Kidney tubule cell (primary cell): ENCODE measurements around the gene MEIOC.
"Not testable (repeated sequence)": the region's sequence is repeated elsewhere in the genome, so short reads cannot be mapped to it uniquely, and the experiment has no call there.

Experiments used
- DNase-seq: peaks from one replicate; pipeline ENCODE4 v3.0.0-alpha.2; 2018; ENCODE audit warnings: low spot score

The MEIOC gene

DNA sequence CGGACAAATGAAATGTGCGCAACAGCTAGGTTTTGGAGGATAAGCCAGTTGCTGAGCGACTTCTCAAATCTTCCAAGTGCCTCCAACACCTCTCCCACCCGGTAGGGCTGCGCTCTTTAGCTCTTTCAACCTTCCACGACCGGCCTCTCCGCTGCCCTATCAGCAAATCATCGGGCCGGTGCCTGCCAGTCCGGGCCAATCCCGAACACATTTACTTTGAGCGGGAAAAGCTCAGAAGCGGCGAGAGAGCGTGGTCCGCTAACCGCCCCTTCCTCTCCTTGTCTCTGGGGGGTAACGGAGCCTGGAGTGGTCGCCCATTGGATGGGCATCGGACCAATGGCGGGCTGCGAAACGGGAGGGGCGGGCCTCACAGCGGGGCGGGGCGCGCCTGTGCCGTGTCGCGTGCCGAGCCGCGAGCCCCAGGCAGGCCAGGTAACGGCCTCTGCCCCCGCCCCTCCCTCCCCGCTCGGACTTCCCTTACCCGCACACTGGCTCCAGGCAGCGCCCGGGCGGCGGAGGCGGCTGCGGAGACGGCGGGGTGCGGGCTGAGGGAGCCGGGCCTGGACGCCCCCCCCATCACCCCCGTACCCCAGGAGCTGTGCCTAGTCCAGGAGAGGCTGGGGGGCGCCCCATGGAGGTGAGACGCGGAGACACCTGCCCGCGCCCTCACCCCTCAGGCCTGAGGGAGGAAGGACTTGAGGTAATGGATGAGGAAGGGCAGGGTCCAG lies at the start of gene MEIOC:
MEIOC (plus strand) TSS at position 486 of the 728 bp plus-strand sequence; CDS start at position 632, 146 bp downstream.
- DNase-seq = peak; percentile 22

DNA sequence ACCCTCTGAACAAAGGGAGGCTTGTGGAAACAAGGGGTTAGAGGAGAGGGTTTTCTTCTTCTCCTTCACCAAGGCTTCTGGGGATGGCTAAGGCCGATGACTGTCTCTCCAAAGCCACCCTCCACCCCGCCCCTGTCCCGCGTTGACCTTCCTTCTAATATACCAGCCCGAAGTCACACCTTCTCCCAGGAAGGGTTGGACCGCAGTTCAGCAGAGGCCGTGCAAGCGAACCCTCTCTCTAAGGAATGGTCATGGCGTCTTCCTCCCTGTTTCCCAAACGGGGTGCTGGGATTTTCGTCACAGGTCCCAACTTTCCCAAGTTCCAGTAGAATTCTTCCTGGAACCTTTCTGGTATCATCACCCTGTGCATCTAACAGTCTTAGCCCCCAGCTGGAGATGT lies 49.6 kb upstream of the MEIOC start:
- no peak for DNase-seq

DNA sequence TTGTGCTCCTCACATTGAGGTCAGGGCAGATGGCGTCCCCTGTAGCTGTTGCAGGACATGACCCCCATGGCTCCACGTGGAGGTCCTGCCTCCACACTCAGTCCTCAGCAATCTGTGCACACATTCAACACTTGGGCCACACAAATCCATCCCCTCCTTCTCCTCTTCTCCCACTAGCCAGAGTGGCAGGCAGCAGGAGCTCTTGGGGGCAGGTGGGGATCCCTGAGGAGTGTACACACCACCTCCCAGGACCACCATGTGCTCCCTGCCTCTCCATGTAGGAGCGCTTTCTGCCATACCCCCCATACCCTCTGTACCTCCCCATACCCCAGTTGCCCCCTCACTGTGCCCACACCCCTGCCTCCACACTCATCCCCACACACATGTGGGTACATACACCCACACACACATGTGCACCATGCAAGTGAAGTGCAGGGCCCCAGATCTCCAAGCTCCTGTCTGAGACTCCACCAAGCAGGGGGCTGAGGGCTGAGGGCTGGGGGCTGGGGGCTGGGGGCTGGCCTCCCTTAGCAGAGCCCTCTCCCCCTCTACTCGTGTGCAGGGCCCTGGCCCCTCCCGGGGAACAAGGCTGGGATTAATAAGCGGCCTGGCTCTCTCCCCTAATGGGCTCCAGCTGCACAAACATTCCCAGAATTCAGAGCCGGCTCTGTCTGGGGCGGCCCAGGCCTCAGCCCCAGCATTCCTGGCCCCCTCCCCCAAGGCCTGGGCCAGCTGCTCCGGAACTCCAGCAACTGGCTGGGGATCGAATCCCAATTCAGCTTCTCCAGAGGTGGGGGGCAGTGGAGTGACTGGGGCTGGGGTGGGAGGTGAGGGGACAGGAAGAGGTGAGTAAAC lies 48.2 kb upstream of the MEIOC start:
- DNase-seq = no peak

DNA sequence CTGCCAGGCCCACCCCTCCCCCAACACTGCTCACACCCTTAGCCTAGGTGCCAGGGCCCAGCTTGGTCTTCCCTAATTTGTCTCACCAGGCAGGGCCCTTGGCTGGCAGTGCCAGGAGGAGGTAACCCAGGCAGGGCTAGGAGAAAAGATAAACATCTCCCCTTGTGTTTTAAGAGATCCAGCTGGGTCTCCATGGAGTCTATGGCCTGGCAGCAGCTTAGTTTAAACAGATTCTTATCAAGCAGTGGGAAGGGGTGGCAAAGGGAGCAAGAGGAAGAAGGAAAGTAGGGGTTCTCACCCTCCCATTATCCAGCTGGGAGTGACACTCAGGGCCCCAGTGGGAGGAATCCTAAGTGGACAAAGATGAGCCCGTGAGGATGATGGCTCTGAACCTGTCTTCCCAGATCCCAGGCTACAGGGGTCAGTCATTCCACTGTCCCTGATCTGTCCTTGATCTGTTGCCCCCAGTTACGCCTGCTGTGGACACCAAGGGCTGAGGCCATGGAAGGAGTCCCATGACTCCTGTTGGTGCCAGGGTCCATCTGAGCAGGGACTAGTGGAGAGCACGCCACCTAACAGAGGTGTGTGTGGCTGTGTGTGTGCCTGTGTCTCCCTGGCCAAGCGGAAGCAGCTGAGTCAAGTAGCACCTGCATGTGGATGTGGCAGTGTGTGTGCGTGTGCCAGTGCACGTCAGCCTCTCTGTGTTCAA lies 47.4 kb upstream of the MEIOC start:
- no peak for DNase-seq

DNA sequence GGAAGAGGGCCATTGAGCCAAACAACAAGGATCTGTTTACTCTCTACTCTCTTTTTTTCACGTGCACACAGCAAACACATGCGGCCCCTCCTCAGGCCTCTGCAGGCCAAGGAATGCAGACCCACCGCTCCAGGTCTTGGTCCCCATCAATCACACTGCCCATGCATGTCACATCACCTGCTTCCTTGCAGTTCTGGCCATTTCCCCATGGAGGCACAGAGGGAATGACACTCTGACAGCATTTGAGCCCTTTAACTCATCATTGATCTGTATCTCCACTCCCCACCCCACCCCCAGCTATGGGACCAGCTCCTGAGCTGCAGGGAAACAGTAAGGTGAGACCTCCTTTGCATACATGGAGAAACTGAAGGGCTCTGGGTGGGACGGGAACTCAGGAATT lies 45.9 kb upstream of the MEIOC start:
- DNase-seq = no peak

DNA sequence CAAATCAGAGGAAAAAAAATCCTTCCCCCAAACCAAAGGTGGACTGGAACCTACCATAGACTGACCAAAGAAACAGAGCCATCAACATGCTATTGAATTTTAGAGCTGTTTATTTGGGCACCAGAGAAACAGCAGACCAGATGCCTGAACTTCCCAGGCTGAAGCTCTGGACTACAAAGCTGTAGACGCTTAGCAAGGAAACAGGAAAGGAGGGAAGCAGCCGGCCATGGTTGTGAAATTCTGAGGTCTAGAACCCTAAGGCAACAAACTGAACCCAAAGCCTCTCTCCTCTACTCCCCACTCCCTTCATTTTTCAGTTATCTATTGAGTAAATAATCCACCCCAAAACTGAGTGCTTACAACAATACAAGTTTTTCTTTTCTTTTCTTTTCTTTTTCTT lies 45.4 kb upstream of the MEIOC start:
- DNase-seq = no peak

DNA sequence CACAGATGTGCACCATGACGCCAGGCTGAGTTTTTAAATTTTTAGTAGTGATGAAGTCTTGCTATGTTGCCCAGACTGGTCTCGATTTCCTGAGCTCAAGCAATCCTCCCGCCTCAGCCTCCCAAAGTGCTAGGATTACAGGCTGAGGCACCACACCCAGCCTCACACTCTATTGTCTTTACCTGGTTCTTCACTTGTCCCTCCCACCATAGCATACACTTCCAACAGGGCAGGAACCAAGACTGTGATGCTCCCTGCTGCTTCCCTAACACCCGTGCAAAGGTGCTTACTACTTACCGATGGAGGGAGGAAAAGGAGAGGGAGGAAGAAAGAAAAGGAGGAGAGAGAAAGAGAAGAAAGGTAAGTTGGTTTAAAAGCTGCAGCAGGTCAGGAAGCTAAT lies 41.4 kb upstream of the MEIOC start:
- DNase-seq = no peak

DNA sequence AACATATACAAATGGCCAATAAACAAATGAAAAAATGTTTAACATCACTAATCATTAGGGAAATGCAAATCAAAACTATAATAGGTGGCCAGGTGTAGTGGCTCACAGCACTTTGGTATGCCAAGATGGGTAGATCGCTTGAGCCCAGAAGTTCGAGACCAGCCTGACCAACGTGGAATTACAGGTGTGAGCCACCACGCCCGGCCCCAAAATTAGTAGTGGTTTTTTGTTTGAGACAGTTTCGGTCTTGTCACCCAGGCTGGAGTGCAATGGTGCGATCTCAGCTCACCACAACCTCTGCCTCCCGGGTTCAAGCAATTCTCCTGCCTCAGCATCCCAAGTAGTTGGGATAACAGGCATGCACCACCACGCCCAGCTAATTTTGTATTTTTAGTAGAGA lies 37.6 kb upstream of the MEIOC start:
- not testable (repeated sequence) for DNase-seq

DNA sequence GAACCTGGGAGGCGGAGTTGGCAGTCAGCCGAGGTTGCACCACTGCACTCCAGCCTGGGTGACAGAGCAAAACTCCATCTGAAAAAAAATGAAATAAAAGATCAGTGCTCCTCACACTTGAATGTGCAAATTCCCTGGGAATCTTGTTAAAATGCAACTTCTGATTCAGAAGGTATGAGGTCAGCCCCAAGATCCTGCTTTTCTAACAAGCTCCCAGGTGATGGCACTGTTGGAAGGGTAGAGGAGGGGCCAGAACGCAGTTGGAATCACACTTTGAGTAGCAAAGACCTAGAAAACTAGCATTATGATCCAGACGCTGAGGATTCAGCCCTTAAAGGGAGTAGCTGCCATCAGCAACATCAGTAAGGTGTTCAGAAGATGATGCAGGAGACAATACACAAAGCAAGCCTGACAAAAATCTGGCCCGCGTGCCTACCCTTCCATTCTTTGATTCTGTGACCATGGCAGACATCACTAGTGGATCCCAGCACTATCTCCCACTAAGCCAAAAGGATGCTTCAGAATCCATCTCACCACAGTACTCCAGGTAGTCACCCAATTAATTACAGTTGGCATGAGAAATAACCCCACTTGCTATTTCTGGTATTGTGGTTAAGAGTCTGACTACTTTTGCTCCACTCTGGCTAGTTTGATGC lies 33.1 kb upstream of the MEIOC start:
- peak; percentile 76 for DNase-seq

DNA sequence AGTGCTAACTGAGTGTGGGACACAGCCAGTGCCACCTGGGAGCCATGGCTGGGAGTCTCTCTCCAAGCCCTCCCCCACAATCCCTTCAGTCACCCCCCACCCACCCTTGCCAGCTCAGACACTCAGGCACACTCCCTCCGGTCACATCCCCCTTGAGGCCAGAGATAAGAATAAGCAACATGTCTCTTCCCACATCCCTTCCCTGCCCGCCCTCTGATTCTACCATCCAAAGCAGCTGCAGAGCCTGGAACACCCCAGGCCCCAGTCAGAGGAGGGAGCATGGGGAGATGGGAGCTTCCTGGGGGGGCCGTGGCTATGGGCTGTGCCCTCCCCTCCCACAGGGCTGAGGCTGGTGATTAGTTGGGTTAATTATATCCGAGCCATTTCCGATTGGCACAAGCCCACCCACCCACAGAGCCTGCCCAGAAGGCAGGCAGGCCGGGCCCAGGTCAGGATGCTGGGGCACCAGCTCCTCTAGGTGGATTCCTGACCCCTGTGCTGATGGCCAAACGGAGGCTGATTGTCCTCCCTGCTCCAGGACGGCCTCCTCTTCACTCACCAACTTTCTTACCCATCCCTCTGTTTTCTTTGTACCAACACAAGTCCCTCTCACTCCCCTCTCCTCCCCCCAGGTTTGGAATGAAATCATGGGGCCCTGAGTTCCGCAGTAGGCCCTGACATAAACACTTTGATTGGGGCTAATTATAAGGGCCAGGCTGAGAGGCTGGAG lies 28.6 kb upstream of the MEIOC start:
- no peak for DNase-seq

DNA sequence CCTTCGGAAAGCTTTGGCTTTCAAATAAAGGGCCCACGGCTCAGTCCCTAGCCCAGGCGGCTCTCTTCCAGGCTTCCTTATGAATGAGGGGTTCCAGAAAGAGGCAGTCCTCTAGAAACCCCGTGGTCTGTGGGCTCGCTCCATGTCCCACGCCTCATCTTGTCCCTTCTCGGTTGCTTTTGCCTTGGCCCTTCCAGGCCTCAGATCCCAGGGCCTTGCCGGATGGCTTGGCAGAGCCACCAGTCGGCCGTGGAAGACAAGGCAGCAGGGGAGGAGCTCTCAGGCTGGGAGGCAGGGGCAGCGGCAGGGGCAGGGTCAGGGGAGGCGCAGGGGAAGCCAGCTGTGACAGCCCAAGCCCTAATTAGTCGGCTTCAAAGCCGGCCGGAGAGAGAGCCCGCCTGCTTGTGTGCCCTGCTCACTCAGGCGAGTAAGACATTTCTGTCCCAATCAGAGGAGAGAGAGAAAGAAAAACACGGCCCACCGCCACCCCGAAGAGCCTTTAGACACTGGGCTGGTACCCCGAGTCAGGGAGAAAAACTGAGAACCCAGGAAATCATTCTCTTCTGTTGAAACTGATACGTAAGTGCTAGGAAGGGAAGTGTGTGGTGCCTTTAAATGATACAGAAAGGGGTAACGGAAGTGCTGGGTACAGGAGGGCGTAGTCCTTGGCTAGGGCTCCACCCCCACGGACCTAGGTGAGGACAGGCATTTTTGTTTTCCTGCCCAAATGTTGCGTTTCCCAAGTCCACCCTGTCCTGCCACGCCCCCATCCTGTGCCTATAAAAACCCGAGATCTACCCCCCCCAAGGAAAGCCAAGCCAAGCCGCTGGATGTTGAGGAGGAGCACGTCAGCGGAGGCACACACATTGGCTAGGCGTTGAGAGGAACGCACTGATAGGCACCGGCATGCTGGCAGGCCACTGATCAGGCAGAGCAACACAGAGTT lies 27.8 kb upstream of the MEIOC start:
- peak; percentile 90 for DNase-seq

DNA sequence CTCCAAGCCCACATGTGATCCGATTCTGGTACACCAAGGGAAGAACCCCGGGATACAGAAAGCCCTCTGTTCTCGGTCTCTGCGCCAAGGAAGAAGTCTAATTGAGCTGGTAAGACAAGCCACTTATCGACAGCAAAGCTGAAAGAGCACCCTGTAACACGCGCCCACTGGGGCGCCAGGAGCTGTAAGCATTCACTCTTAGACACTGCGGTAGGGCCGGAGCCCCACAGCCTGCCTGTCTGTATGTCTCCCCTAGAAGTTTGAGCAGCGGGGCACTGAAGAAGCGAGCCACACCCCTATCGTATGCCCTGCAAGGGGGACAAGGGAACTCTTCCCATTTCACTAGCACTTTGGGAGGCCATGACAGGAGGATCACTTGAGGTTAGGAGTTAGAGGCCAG lies 27.0 kb upstream of the MEIOC start:
- DNase-seq = no peak

DNA sequence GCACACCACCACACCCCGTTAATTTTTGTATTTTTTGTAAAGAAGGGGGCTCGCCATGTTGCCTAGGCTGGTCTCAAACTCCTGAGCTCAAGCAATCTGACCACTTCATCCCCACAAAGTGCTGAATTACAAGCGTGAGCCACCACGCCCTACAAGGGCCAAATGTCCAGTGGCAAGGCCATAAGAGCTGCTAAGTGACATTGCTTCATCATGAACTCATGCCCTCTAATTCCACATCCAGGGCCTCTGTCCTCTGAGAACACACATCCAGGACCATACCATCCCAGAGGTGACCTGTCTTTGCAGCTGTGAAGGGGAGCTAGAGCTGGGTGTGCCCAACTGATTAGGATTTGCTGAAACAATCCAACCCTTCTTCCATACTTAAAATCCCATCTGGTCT lies 25.6 kb upstream of the MEIOC start:
- no peak for DNase-seq

DNA sequence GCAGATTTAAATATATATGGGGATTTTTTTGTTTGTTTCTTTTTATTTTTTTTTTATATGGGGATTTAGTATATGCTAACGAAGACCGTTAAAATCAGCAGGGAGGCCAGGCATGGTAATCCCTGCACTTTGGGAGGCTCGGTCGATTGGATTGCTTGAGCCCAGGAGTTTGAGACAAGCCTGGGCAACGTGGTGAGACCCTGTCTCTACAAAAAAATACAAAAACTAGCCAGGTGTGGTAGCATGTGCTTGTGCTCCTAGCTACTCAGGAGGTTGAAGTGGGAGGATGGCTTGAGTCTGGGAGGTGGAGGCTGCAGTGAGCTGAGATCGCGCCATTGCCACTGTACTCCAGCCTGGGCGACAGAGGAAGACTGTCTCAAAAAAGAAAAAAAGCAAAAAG lies 22.3 kb upstream of the MEIOC start:
- DNase-seq = no peak

DNA sequence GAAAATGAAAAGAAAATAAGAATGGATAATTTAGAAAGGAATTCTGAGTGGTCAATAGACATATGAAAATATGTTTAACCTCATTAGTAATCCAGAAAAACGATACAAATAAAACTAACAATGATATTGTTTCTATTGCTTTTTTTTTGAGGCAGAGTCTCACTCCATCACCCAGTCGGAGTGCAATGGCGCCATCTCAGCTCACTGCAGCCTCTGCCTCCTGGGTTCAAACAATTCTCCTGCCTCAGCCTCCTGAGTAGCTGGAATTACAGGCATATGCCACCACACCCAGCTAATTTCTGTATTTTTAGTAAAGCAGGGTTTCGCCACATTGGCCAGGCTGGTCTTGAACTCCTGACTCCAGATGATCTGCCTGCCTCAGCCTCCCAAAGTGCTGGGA lies 21.9 kb upstream of the MEIOC start:
- not testable (repeated sequence) for DNase-seq

DNA sequence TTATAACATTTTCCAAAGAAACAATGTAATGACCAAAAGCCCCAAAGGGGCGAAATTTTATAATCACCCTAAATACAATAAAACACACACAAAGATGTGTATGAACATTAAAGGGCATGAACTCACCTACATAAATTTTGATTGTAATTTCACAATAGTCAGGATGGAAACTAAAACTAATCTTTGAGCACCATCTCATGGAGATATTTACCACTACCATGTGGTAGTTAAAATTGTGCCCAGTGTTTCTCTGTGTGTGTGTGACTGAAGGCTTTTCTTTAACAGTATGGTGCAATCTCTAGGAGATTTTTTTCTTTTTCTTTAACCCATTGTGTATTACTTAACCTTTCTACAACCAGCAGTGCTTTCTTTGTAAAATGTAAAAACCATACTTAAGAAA lies 19.7 kb upstream of the MEIOC start:
- DNase-seq = peak; percentile 28

DNA sequence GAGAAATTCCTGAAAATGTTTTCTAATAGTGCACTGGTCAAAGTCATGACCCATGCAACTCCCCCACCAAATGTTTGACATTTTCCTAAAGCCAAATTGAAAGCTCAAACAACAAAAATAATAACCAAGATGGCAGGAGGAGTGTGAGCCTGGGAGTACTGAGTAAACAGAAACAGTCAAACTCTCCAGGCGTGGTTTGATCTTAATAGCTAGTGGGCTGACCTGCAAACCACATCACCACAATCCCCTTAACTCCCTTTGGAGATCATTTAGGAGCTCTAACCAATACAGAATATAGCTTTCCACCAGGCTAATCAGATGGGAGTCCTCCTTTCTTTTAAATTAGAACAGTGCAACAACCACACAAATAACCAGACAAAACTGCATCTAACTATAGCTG lies 19.2 kb upstream of the MEIOC start:
- no peak for DNase-seq

DNA sequence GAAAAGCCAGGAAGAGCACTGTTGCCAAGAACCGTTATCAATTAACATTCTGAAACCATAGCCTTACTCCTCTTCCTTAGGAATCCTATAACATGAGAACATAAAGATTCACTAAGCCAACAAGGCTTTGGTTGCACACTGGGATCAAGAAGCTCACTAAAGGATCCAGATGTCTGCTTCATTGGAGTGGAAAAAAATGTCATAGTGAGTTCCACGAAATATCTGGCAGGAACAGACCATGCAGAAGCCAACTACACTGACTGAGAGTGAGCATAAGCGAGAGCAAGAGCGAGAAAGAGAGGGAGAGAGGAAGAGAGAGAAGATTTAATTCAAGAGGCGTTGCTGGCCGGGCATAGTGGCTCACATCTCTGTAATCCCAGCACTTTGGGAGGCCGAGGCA lies 13.4 kb upstream of the MEIOC start:
- DNase-seq = no peak

DNA sequence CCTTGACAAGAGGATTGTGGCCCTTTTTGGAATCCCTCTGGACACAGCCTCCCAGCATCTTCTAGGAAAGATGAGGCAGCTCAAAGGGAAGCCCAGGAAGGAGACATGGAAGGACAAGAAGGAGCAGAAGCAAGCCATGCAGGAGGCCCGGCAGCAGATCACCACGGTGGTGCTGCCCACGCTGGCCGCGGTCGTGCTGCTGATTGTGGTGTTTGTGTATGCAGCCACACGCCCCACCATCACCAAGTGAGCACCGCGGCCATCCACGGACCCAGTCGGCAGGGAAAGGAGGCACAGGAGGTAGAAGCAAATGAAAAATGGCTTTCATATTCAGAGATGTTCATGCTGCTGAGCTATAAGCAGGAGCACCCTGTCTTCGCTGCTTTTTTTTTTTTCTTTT lies 10.9 kb upstream of the MEIOC start:
- no peak for DNase-seq

DNA sequence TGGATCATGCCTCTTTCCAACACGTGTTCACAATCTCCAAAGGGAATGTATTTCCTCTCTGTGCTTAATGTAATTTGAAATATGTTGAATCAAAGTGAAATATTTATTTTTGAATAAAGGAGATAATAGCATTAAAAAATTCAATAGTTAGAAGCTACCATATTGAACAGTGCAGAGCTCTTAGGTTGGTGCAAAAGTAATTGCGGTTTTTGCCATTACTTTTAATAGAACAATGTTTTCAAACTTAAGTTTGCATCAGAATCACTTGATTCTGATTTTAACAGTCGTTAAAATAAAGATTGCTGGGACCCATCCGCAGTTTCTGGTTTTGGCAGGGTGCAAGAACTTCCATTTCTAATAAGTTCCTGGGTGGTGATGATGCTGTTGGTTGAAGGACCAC lies 10.0 kb upstream of the MEIOC start:
- DNase-seq = no peak

DNA sequence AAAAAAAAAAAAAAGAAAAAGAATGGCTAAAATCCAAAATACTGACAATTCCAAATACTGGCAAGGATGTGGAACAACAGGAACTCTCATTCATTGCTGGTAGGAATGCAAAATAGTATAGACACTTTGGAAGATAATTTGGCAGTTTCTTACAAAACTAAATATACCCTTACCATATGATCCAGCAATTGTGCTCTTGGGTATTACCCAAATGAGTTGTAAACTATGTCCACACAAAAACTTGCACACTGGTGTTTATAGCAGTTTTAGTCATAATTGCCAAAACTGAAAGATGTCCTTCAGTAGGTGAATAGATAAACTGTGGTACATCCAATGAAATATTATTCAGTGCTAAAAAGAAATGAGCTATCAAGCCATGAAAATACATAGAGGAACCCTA lies 8.5 kb upstream of the MEIOC start:
- no peak for DNase-seq
